ENCODE data around the gene NEMF. TPM values are rescaled to one million over a fixed set of nuclear protein-coding genes. Genes with fewer than 3 reads are reported as not detected.

Gene NEMF
- polyA plus RNA-seq, 1 donor from 2014 or later = 91.0 TPM

DNA sequence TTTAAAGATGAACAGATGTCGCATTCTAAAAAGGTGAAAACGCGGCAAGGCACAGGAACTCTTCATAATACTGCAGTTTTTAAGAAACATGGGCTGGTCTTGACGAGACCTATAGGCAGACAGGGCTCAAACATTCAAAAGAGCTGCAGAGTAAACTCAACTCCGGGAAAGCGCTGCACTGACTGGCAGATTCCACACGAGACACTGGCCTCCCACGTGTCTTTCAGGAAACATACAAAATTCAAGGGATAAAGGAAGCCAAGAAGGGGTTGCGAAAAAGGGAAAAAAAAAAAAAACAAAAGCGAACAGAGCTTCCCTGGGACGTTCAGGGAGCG is 39.7 kb upstream of the NEMF start:
- H3K36me3 ChIP-seq (ENCODE audit: insufficient read depth, low read length) = no peaks in the 10 kb centered on the region
- H3K27me3 ChIP-seq (ENCODE audit: insufficient read depth, low read depth, low read length) = no peaks in the 10 kb centered on the region
- TF ChIP-seq MXI1 (conservative IDR thresholded peaks at IDR 0.05; ENCODE audit: poor library complexity, severe bottlenecking) (peak; percentile 95), EP300 (conservative IDR thresholded peaks at IDR 0.05; ENCODE audit: poor library complexity, severe bottlenecking) (no peak)
- H2AFZ ChIP-seq (ENCODE audit: low read depth, low read length) = peak overlapping the region; percentile 85
- no peaks in the 10 kb centered on the region for H3F3A ChIP-seq (ENCODE audit: insufficient read depth, low read length, poor library complexity, severe bottlenecking)
- H3K9me2 ChIP-seq (ENCODE audit: insufficient read depth, low read length) = no peaks in the 10 kb centered on the region
- H3K4me3 ChIP-seq (ENCODE audit: low read length) = peak overlapping the region; percentile 97
- peak overlapping the region; percentile 97 for H3K9ac ChIP-seq (ENCODE audit: low read length)
- peak overlapping the region; percentile 96 for H3K27ac ChIP-seq (ENCODE audit: low read length)
- peak overlapping the region; percentile 91 for H3K4me2 ChIP-seq (ENCODE audit: low read length)
- H4K20me1 ChIP-seq (ENCODE audit: insufficient read depth) = no peaks in the 10 kb centered on the region
- no peaks in the 10 kb centered on the region for H3K9me3 ChIP-seq (ENCODE audit: low read length)
- H3K79me2 ChIP-seq (replicated peaks; ENCODE audit: insufficient read depth, low read length) = peaks cover 37% of the 10 kb centered on the region

DNA sequence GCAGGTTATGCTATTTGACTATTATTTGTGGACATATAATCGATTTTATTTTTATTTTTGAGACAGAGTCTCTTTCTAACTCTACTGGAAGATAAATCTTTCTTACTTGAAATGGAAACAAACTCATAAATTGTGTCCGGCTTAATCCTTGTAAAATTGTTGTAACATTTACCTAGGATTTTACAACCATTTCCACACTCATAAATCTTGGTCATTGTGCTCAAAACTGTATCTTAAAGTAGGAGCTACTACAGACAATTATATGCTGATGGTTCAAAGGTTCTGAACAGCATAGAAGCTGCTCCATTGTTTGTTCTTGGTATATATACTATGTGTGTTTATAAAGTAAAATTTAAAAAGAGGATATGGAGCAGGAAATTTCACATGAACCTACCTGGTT is 35.7 kb upstream of the NEMF start:
- no peak overlapping the region for H2AFZ ChIP-seq (ENCODE audit: low read depth, low read length)
- H3K9me3 ChIP-seq (ENCODE audit: low read length) = no peaks in the 10 kb centered on the region
- no peak for TF ChIP-seq CTCF (IDR thresholded peaks at IDR 0.05; ENCODE audit: poor library complexity, severe bottlenecking)
- TF ChIP-seq MXI1 (conservative IDR thresholded peaks at IDR 0.05; ENCODE audit: poor library complexity, severe bottlenecking) = no peak
- TF ChIP-seq, protein P1, sequence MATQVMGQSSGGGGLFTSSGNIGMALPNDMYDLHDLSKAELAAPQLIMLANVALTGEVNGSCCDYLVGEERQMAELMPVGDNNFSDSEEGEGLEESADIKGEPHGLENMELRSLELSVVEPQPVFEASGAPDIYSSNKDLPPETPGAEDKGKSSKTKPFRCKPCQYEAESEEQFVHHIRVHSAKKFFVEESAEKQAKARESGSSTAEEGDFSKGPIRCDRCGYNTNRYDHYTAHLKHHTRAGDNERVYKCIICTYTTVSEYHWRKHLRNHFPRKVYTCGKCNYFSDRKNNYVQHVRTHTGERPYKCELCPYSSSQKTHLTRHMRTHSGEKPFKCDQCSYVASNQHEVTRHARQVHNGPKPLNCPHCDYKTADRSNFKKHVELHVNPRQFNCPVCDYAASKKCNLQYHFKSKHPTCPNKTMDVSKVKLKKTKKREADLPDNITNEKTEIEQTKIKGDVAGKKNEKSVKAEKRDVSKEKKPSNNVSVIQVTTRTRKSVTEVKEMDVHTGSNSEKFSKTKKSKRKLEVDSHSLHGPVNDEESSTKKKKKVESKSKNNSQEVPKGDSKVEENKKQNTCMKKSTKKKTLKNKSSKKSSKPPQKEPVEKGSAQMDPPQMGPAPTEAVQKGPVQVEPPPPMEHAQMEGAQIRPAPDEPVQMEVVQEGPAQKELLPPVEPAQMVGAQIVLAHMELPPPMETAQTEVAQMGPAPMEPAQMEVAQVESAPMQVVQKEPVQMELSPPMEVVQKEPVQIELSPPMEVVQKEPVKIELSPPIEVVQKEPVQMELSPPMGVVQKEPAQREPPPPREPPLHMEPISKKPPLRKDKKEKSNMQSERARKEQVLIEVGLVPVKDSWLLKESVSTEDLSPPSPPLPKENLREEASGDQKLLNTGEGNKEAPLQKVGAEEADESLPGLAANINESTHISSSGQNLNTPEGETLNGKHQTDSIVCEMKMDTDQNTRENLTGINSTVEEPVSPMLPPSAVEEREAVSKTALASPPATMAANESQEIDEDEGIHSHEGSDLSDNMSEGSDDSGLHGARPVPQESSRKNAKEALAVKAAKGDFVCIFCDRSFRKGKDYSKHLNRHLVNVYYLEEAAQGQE (IDR thresholded peaks at IDR 0.05; ENCODE audit: borderline replicate concordance) = no peak
- TF ChIP-seq RAD21 (conservative IDR thresholded peaks at IDR 0.05) = no peak
- TF ChIP-seq SMC3 (conservative IDR thresholded peaks at IDR 0.05; ENCODE audit: poor library complexity) = no peak
- no peak for TF ChIP-seq EP300 (conservative IDR thresholded peaks at IDR 0.05; ENCODE audit: poor library complexity, severe bottlenecking)
- TF ChIP-seq POLR2AphosphoS5 (IDR thresholded peaks at IDR 0.05) = no peak
- no peak for TF ChIP-seq EZH2 (IDR thresholded peaks at IDR 0.05; ENCODE audit: borderline replicate concordance, insufficient read depth, low read length, poor library complexity, severe bottlenecking)
- H3K4me3 ChIP-seq (ENCODE audit: low read length) = no peak overlapping the region
- no peak overlapping the region for H3K4me2 ChIP-seq (ENCODE audit: low read length)
- no peak overlapping the region for H3K9ac ChIP-seq (ENCODE audit: low read length)
- H3K36me3 ChIP-seq (ENCODE audit: insufficient read depth, low read length) = no peaks in the 10 kb centered on the region
- H3K79me2 ChIP-seq (replicated peaks; ENCODE audit: insufficient read depth, low read length) = no peaks in the 10 kb centered on the region
- no peaks in the 10 kb centered on the region for H3K9me2 ChIP-seq (ENCODE audit: insufficient read depth, low read length)
- H3K27ac ChIP-seq (ENCODE audit: low read length) = no peak overlapping the region
- H3F3A ChIP-seq (ENCODE audit: insufficient read depth, low read length, poor library complexity, severe bottlenecking) = no peaks in the 10 kb centered on the region
- no peaks in the 10 kb centered on the region for H3K27me3 ChIP-seq (ENCODE audit: insufficient read depth, low read depth, low read length)
- no peaks in the 10 kb centered on the region for H4K20me1 ChIP-seq (ENCODE audit: insufficient read depth)

GRCh38 chr14:49886523-49886922 is 33.9 kb upstream of the NEMF start:
- no peaks in the 10 kb centered on the region for H3K9me2 ChIP-seq (ENCODE audit: insufficient read depth, low read length)
- H3K9me3 ChIP-seq (ENCODE audit: low read length) = no peaks in the 10 kb centered on the region
- TF ChIP-seq TAF1 (IDR thresholded peaks at IDR 0.05; ENCODE audit: low read depth) (no peak), EP300 (conservative IDR thresholded peaks at IDR 0.05; ENCODE audit: poor library complexity, severe bottlenecking) (no peak), POLR2AphosphoS5 (IDR thresholded peaks at IDR 0.05) (no peak), MXI1 (conservative IDR thresholded peaks at IDR 0.05; ENCODE audit: poor library complexity, severe bottlenecking) (no peak), EZH2 (IDR thresholded peaks at IDR 0.05; ENCODE audit: borderline replicate concordance, insufficient read depth, low read length, poor library complexity, severe bottlenecking) (no peak), CTCF (IDR thresholded peaks at IDR 0.05; ENCODE audit: poor library complexity, severe bottlenecking) (no peak), SMC3 (conservative IDR thresholded peaks at IDR 0.05; ENCODE audit: poor library complexity) (no peak), RAD21 (conservative IDR thresholded peaks at IDR 0.05) (no peak)
- TF ChIP-seq, protein P1 (IDR thresholded peaks at IDR 0.05; ENCODE audit: borderline replicate concordance) = no peak
- H3K79me2 ChIP-seq (replicated peaks; ENCODE audit: insufficient read depth, low read length) = no peaks in the 10 kb centered on the region
- no peak overlapping the region for H2AFZ ChIP-seq (ENCODE audit: low read depth, low read length)
- H3K36me3 ChIP-seq (ENCODE audit: insufficient read depth, low read length) = no peaks in the 10 kb centered on the region
- H3K27me3 ChIP-seq (ENCODE audit: insufficient read depth, low read depth, low read length) = no peaks in the 10 kb centered on the region
- no peak overlapping the region for H3K4me3 ChIP-seq (ENCODE audit: low read length)
- no peaks in the 10 kb centered on the region for H3F3A ChIP-seq (ENCODE audit: insufficient read depth, low read length, poor library complexity, severe bottlenecking)
- H3K27ac ChIP-seq (ENCODE audit: low read length) = no peak overlapping the region
- H4K20me1 ChIP-seq (ENCODE audit: insufficient read depth) = no peaks in the 10 kb centered on the region
- H3K4me2 ChIP-seq (ENCODE audit: low read length) = no peak overlapping the region
- no peak overlapping the region for H3K9ac ChIP-seq (ENCODE audit: low read length)
